PC-3 (cell line): ENCODE measurements around the gene THRB. TPM values are rescaled to one million over a fixed set of nuclear protein-coding genes. Genes with fewer than 3 reads are reported as not detected.

Source experiments
- ATAC-seq: fragments of 200-7000 bp; cut with Tn5 transposase; 2 replicates; pipeline ENCODE4 v1.9.1; 2020; ENCODE audit warnings: mild to moderate bottlenecking, moderate library complexity
- BruUV-seq: library from RNA; stranded (reverse); fragments of 400-500 nt; replicated peaks from 2 replicates; lab custom pipeline; 2021; lab: Mats Ljungman, UMichigan
- CTCF ChIA-PET: fragments of 300-600 bp; sonication (Branson Sonifier 250); formaldehyde crosslinking; loops from one replicate; lab custom pipeline; 2022; ENCODE audit warnings: antibody characterized with exemption; lab: Charles Lee
- POLR2A ChIA-PET: fragments of 300-600 bp; sonication (Branson Sonifier 250); formaldehyde crosslinking; loops from one replicate; lab custom pipeline; 2022; ENCODE audit warnings: antibody characterized with exemption; ENCODE audit not compliant: unreplicated experiment; lab: Charles Lee
- DNase-seq: peaks from one replicate; pipeline ENCODE4 v3.0.0-alpha.2; 2015
- H2AFZ ChIP-seq: fragments of 300-600 bp; sonication (generic); 2 replicates; pipeline ENCODE4 v1.6.0; 2016; ENCODE audit warnings: antibody characterized with exemption, low read length
- H3F3A ChIP-seq: fragments of 300-600 bp; sonication (generic); one replicate; pipeline ENCODE4 v1.6.0; 2017; ENCODE audit warnings: antibody characterized with exemption, low read length, control low read depth, mild to moderate bottlenecking; ENCODE audit not compliant: unreplicated experiment
- H3K27ac ChIP-seq: fragments of 300-600 bp; sonication (generic); 2 replicates; pipeline ENCODE4 v1.5.1; 2016; ENCODE audit warnings: mild to moderate bottlenecking, low read length
- H3K27me3 ChIP-seq: fragments of 300-600 bp; sonication (generic); 2 replicates; pipeline ENCODE4 v1.6.1; 2016; ENCODE audit warnings: low read length, mixed read lengths
- H3K36me3 ChIP-seq: fragments of 300-600 bp; sonication (generic); 2 replicates; pipeline ENCODE4 v1.6.1; 2016; ENCODE audit warnings: low read depth, mixed run types, low read length, mixed read lengths
- H3K4me1 ChIP-seq: fragments of 300-600 bp; sonication (generic); 2 replicates; pipeline ENCODE4 v1.5.1; 2016; ENCODE audit warnings: low read length; ENCODE audit not compliant: insufficient read depth
- H3K4me2 ChIP-seq: fragments of 300-600 bp; sonication (generic); 2 replicates; pipeline ENCODE4 v1.6.0; 2016; ENCODE audit warnings: low read length
- H3K4me3 ChIP-seq: fragments of 300-600 bp; sonication (generic); 2 replicates; pipeline ENCODE4 v1.5.1; 2016; ENCODE audit warnings: mild to moderate bottlenecking, low read length, mixed read lengths
- H3K79me2 ChIP-seq: fragments of 300-600 bp; sonication (generic); 2 replicates; pipeline ENCODE4 v1.6.1; 2017; ENCODE audit warnings: low read length, mixed read lengths
- H3K9ac ChIP-seq: fragments of 300-600 bp; sonication (generic); 2 replicates; pipeline ENCODE4 v1.6.0; 2016; ENCODE audit warnings: mild to moderate bottlenecking, low read length
- H3K9me2 ChIP-seq: fragments of 300-600 bp; sonication (generic); replicated peaks from 2 replicates; pipeline ENCODE4 v1.6.1; 2016; ENCODE audit warnings: mixed run types, low read length, mixed read lengths
- H3K9me3 ChIP-seq: fragments of 300-600 bp; sonication (generic); 2 replicates; pipeline ENCODE4 v1.6.1; 2016; ENCODE audit warnings: low read length, mixed read lengths
- H4K20me1 ChIP-seq: fragments of 300-600 bp; sonication (generic); 2 replicates; pipeline ENCODE4 v1.6.1; 2016; ENCODE audit warnings: low read length, mixed read lengths
- EZH2 ChIP-seq: fragments of 300-600 bp; sonication (generic); IDR thresholded peaks from one replicate; pipeline ENCODE4 v1.6.1; 2017; ENCODE audit warnings: antibody characterized with exemption, mild to moderate bottlenecking, low read length; ENCODE audit not compliant: unreplicated experiment
- EZH2phosphoT487 ChIP-seq: fragments of 300-600 bp; sonication (generic); IDR thresholded peaks from 2 replicates; pipeline ENCODE4 v1.6.1; 2018; ENCODE audit warnings: mild to moderate bottlenecking, antibody characterized with exemption, low read length, borderline replicate concordance
- intact Hi-C: fragments of 100-400 bp; cut with micrococcal nuclease; formaldehyde crosslinking; loops from 2 replicates; pipeline ENCODE4 v1.9.0; 2023
- total RNA-seq: library from RNA; depleted of rRNA; stranded (reverse); fragments of >200 nt; gene quantifications from 2 replicates; pipeline ENCODE4 v1.2.3, GENCODE V29; 2014
- TF ChIP-seq, protein P1 (sequence below): fragments of 300-600 bp; sonication (generic); conservative IDR thresholded peaks from 2 replicates; pipeline ENCODE4 v1.5.1; 2017; ENCODE audit warnings: antibody characterized with exemption, low read depth, mild to moderate bottlenecking, low read length

THRB gene
- total RNA-seq, 1 experiment from 2014 or later: 9.7 TPM

GRCh38 chr3:24405057-24405456 is 89.6 kb downstream of the THRB start:
- ATAC-seq: peak; percentile 80
- BruUV-seq: no TSS peak
- H3K9me3 ChIP-seq: no peaks in the 10 kb centered on the region
- ChIA-PET CTCF (no interaction called here), POLR2A (no interaction called here)
- H3K27me3 ChIP-seq: no peaks in the 10 kb centered on the region
- peak; percentile 39 for DNase-seq
- peak overlapping the region; percentile 25; the same call in 1 of the 2 replicates for H2AFZ ChIP-seq
- H4K20me1 ChIP-seq: no peaks in the 10 kb centered on the region
- no peak overlapping the region for H3K4me3 ChIP-seq
- no peaks in the 10 kb centered on the region for H3K36me3 ChIP-seq
- intact Hi-C loops: no loop called here
- no peaks in the 10 kb centered on the region for H3K79me2 ChIP-seq
- H3K4me1 ChIP-seq: peaks cover 7% of the 10 kb centered on the region; the same call in 1 of the 2 replicates
- no peak overlapping the region for H3K27ac ChIP-seq
- TF ChIP-seq EZH2phosphoT487: no peak
- no peak for TF ChIP-seq EZH2
- TF ChIP-seq, protein P1, sequence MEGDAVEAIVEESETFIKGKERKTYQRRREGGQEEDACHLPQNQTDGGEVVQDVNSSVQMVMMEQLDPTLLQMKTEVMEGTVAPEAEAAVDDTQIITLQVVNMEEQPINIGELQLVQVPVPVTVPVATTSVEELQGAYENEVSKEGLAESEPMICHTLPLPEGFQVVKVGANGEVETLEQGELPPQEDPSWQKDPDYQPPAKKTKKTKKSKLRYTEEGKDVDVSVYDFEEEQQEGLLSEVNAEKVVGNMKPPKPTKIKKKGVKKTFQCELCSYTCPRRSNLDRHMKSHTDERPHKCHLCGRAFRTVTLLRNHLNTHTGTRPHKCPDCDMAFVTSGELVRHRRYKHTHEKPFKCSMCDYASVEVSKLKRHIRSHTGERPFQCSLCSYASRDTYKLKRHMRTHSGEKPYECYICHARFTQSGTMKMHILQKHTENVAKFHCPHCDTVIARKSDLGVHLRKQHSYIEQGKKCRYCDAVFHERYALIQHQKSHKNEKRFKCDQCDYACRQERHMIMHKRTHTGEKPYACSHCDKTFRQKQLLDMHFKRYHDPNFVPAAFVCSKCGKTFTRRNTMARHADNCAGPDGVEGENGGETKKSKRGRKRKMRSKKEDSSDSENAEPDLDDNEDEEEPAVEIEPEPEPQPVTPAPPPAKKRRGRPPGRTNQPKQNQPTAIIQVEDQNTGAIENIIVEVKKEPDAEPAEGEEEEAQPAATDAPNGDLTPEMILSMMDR: no peak
- H3F3A ChIP-seq: no peaks in the 10 kb centered on the region
- H3K4me2 ChIP-seq: peak overlapping the region; percentile 4; the same call in 1 of the 2 replicates
- H3K9ac ChIP-seq: no peak overlapping the region
- no peaks in the 10 kb centered on the region for H3K9me2 ChIP-seq

- DNase-seq (no peak), ATAC-seq (no peak)
- intact Hi-C loops: no loop called here
- no peak overlapping the region for H3K4me2 ChIP-seq
- POLR2A ChIA-PET: no interaction called here
- no peak overlapping the region for H2AFZ ChIP-seq
- H4K20me1 ChIP-seq: no peaks in the 10 kb centered on the region
- no peaks in the 10 kb centered on the region for H3K27me3 ChIP-seq
- H3K4me3 ChIP-seq: no peak overlapping the region
- H3K79me2 ChIP-seq: no peaks in the 10 kb centered on the region
- H3K27ac ChIP-seq: no peak overlapping the region
- no peaks in the 10 kb centered on the region for H3F3A ChIP-seq
- no peaks in the 10 kb centered on the region for H3K9me2 ChIP-seq
- no TSS peak for BruUV-seq
- no peak overlapping the region for H3K9ac ChIP-seq
- no peaks in the 10 kb centered on the region for H3K9me3 ChIP-seq
- TF ChIP-seq, protein P1: no peak
- TF ChIP-seq EZH2phosphoT487 (no peak), EZH2 (no peak)
- CTCF ChIA-PET: no interaction called here
- no peaks in the 10 kb centered on the region for H3K36me3 ChIP-seq
- peaks cover 7% of the 10 kb centered on the region; the same call in 1 of the 2 replicates for H3K4me1 ChIP-seq
Observed at GRCh38 chr3:24401811-24402185, 92.9 kb downstream of the THRB start.

- POLR2A ChIA-PET: no interaction called here
Observed at GRCh38 chr3:24401090-24401810, 93.4 kb downstream of the THRB start.

More at GRCh38 chr3:24401090-24401810, 93.4 kb downstream of the THRB start:
- Histone ChIP-seq H3K4me2 (no peak overlapping the region), H3K9me3 (no peaks in the 10 kb centered on the region), H3K4me1 (peaks cover 7% of the 10 kb centered on the region; the same call in 1 of the 2 replicates), H3K9ac (no peak overlapping the region), H3F3A (no peaks in the 10 kb centered on the region), H3K27me3 (no peaks in the 10 kb centered on the region), H3K79me2 (no peaks in the 10 kb centered on the region), H3K9me2 (no peaks in the 10 kb centered on the region), H3K36me3 (no peaks in the 10 kb centered on the region), H2AFZ (no peak overlapping the region), H3K4me3 (no peak overlapping the region), H3K27ac (no peak overlapping the region), H4K20me1 (no peaks in the 10 kb centered on the region)
- intact Hi-C loops: no loop called here
- BruUV-seq: no TSS peak
- TF ChIP-seq EZH2phosphoT487 (no peak), EZH2 (no peak)
- TF ChIP-seq, protein P1: no peak
- ATAC-seq: 0 out of 2 replicates have a peak, but pooled peaks have one; percentile 24
- no peak for DNase-seq
- CTCF ChIA-PET: no interaction called here
